ENCODE results near the gene TUBA4B. TPM values are rescaled to one million over a fixed set of nuclear protein-coding genes. Genes with fewer than 3 reads are reported as not detected.

Gene TUBA4B
- total RNA-seq, 6 experiments from 2014 or later: 0.27 to 2.0 (median 0.57) TPM; not detected in 2

GRCh38 chr2:219249203-219249980 is 3.7 kb upstream of the TUBA4B start:
- H3K27ac ChIP-seq: peak overlapping the region; percentile 76 to 94 (median 85)
- peak; percentile 67 to 76 (median 73) for ATAC-seq
- DNase-seq: peak; percentile 83 to 91 (median 90)
- H3K27me3 ChIP-seq: no peaks in the 10 kb centered on the region
- H3K36me3 ChIP-seq: peaks cover 0 to 5% (median 2%) of the 10 kb centered on the region in 4 donors
- no peak for TF ChIP-seq CTCF (IDR thresholded peaks at IDR 0.05)
- TF ChIP-seq POLR2A (IDR thresholded peaks at IDR 0.05): peak; percentile 76
- 0% methylated on average over 4 of the region's 7 CpGs for WGBS (ENCODE audit: insufficient coverage, low coverage, low lambda C conversion rate, missing lambda C conversion rate)
- H3K4me1 ChIP-seq: peaks cover 2 to 57% (median 30%) of the 10 kb centered on the region in 4 donors
- no peaks in the 10 kb centered on the region for H3K9me3 ChIP-seq
- intact Hi-C loops (cut with DNase I): no loop called here
- peak overlapping the region in 1 of 3 donors; percentile 17 for H3K4me3 ChIP-seq

- peaks cover 0 to 5% (median 2%) of the 10 kb centered on the region in 4 donors for H3K36me3 ChIP-seq
- peaks cover 2 to 51% (median 30%) of the 10 kb centered on the region in 4 donors for H3K4me1 ChIP-seq
- no peaks in the 10 kb centered on the region for H3K27me3 ChIP-seq
- peak overlapping the region in 1 of 3 donors; percentile 17 for H3K4me3 ChIP-seq
- ATAC-seq (no peak), DNase-seq (no peak)
- intact Hi-C loops (cut with DNase I): no loop called here
- 63% methylated on average over 15 of the region's 22 CpGs for WGBS (ENCODE audit: insufficient coverage, low coverage, low lambda C conversion rate, missing lambda C conversion rate)
- TF ChIP-seq POLR2A (IDR thresholded peaks at IDR 0.05) (no peak), CTCF (IDR thresholded peaks at IDR 0.05) (no peak)
- H3K27ac ChIP-seq: peak overlapping the region; percentile 76 to 94 (median 85)
- no peaks in the 10 kb centered on the region for H3K9me3 ChIP-seq
These were observed 2.8 kb upstream of the TUBA4B start for GRCh38 chr2:219250049-219250781.

GRCh38 chr2:219251656-219252055 is 1.4 kb upstream of the TUBA4B start:
- Histone ChIP-seq H3K4me3 (no peak overlapping the region), H3K9me3 (no peaks in the 10 kb centered on the region), H3K27me3 (no peaks in the 10 kb centered on the region), H3K4me1 (peaks cover 2 to 43% (median 24%) of the 10 kb centered on the region in 4 donors), H3K36me3 (peaks cover 0 to 5% (median 2%) of the 10 kb centered on the region in 4 donors), H3K27ac (no peak overlapping the region)
- no peak for TF ChIP-seq CTCF (IDR thresholded peaks at IDR 0.05)
- no peak for TF ChIP-seq POLR2A (IDR thresholded peaks at IDR 0.05)
- intact Hi-C loops (cut with DNase I): no loop called here
- ATAC-seq: no peak
- 42% methylated on average over 4 of the region's 6 CpGs for WGBS (ENCODE audit: insufficient coverage, low coverage, low lambda C conversion rate, missing lambda C conversion rate)
- DNase-seq: no peak

- WGBS (ENCODE audit: insufficient coverage, low coverage, low lambda C conversion rate, missing lambda C conversion rate): 73% methylated on average over 2 of the region's 5 CpGs
- no peak for TF ChIP-seq CTCF (IDR thresholded peaks at IDR 0.05)
- no peak for TF ChIP-seq POLR2A (IDR thresholded peaks at IDR 0.05)
- intact Hi-C loops (cut with DNase I): no loop called here
- Histone ChIP-seq H3K27ac (peak overlapping the region in 1 of 3 donors; percentile 60), H3K4me3 (peak overlapping the region in 1 of 3 donors; percentile 67), H3K27me3 (no peaks in the 10 kb centered on the region), H3K9me3 (no peaks in the 10 kb centered on the region), H3K36me3 (peaks cover 0 to 5% (median 2%) of the 10 kb centered on the region in 4 donors), H3K4me1 (peaks cover 2 to 40% (median 21%) of the 10 kb centered on the region in 4 donors)
- DNase-seq (no peak), ATAC-seq (no peak)
These were observed 959 bp upstream of the TUBA4B start for GRCh38 chr2:219252084-219252483.
